Endodermal cell (in vitro differentiated cells): Measurements from ENCODE around the gene PRR35. TPM values are rescaled to one million over a fixed set of nuclear protein-coding genes. Genes with fewer than 3 reads are reported as not detected.

Source experiments
- DNase-seq: peaks from one replicate; pipeline ENCODE4 v3.0.0-alpha.2; 2017
- H3K27ac ChIP-seq: 2 replicates; pipeline ENCODE4 v1.5.1; 2013; ENCODE audit warnings: mild to moderate bottlenecking, low read depth, low read length, moderate library complexity
- H3K27me3 ChIP-seq: 2 replicates; pipeline ENCODE4 v1.6.1; 2013; ENCODE audit warnings: mild to moderate bottlenecking, low read length, moderate library complexity; ENCODE audit not compliant: insufficient read depth, control insufficient read depth, poor library complexity, severe bottlenecking
- H3K36me3 ChIP-seq: 2 replicates; pipeline ENCODE4 v1.7.0; 2013; ENCODE audit warnings: mild to moderate bottlenecking, low read length, moderate library complexity; ENCODE audit not compliant: control insufficient read depth, insufficient read depth
- H3K4me1 ChIP-seq: one replicate; pipeline ENCODE4 v1.7.0; 2013; ENCODE audit warnings: low read length; ENCODE audit not compliant: control insufficient read depth, insufficient read depth
- H3K4me3 ChIP-seq: 2 replicates; pipeline ENCODE4 v1.5.1; 2013; ENCODE audit warnings: mild to moderate bottlenecking, low read length, moderate library complexity
- H3K9ac ChIP-seq: 2 replicates; pipeline ENCODE4 v1.6.1; 2013; ENCODE audit warnings: mild to moderate bottlenecking, low read length, moderate library complexity; ENCODE audit not compliant: poor library complexity, severe bottlenecking; ENCODE audit errors: extremely low read depth
- H3K9me3 ChIP-seq: 2 replicates; pipeline ENCODE4 v1.6.1; 2013; ENCODE audit warnings: mild to moderate bottlenecking, low read length, moderate library complexity; ENCODE audit not compliant: control insufficient read depth
- H3K27ac Mint-ChIP-seq: 2 replicates; pipeline ENCODE4 v1.8.0; 2020; ENCODE audit warnings: mixed read lengths
- H3K27me3 Mint-ChIP-seq: 2 replicates; pipeline ENCODE4 v1.8.0; 2021; ENCODE audit warnings: mild to moderate bottlenecking, mixed read lengths; ENCODE audit not compliant: insufficient read depth
- H3K36me3 Mint-ChIP-seq: 2 replicates; pipeline ENCODE4 v1.8.0; 2020; ENCODE audit warnings: low read depth, mixed read lengths
- H3K4me1 Mint-ChIP-seq: 2 replicates; pipeline ENCODE4 v1.8.0; 2020; ENCODE audit warnings: mixed read lengths
- H3K4me3 Mint-ChIP-seq: 2 replicates; pipeline ENCODE4 v1.8.0; 2020; ENCODE audit warnings: mild to moderate bottlenecking, moderate library complexity, mixed read lengths
- H3K9me3 Mint-ChIP-seq: 2 replicates; pipeline ENCODE4 v1.8.0; 2020; ENCODE audit warnings: mild to moderate bottlenecking, mixed read lengths
- CTCF ChIP-seq: fragments of 200-600 bp; sonication (generic); conservative IDR thresholded peaks from 2 replicates; pipeline ENCODE4 v1.5.0; 2021; ENCODE audit warnings: antibody characterized with exemption, mild to moderate bottlenecking
- WGBS, 2 experiments: methylation state at CpG; one replicate each; pipeline versions ENCODE4 v1.1.5 to v1.1.7; 2013; ENCODE audit warnings: missing lambda C conversion rate in 2 of 2, mixed read lengths in 1 of 2; ENCODE audit not compliant: insufficient coverage in 1 of 2, insufficient read length in 1 of 2; 5-methylcytosine and 5-hydroxymethylcytosine counted together
- total RNA-seq, 2 donors: library from RNA; stranded (reverse); fragmentation: NEBNext Ultra II Directional in 1 of 2; extraction: Animal tissue kit (Norgen Biotek cat#: 25700) in 1 of 2; gene quantifications; 2 replicates in 1 of 2; 3 replicates in 1 of 2; pipeline ENCODE4 v1.2.1, GENCODE V29; 2021

PRR35 gene
- total RNA-seq, 2 donors from 2014 or later = 0.29 to 0.62 TPM

GRCh38 chr16:534856-535445, 25.2 kb upstream of the PRR35 start:
- no peak for DNase-seq
- Mint-ChIP-seq H3K4me3 (no peak overlapping the region), H3K27ac (no peak overlapping the region), H3K9me3 (no peaks in the 10 kb centered on the region), H3K27me3 (no peaks in the 10 kb centered on the region), H3K4me1 (peaks cover under 1% of the 10 kb centered on the region), H3K36me3 (peaks cover 10% of the 10 kb centered on the region)
- Histone ChIP-seq H3K36me3 (peaks cover 9% of the 10 kb centered on the region), H3K9ac (no peak overlapping the region), H3K4me1 (peaks cover 9% of the 10 kb centered on the region), H3K4me3 (no peak overlapping the region), H3K27ac (no peak overlapping the region), H3K9me3 (no peaks in the 10 kb centered on the region), H3K27me3 (no peaks in the 10 kb centered on the region)
- 96 to 97% methylated on average over 9 to 27 of the region's 27 CpGs for WGBS, 2 experiments
- TF ChIP-seq CTCF = no peak

GRCh38 chr16:535446-536405, 24.5 kb upstream of the PRR35 start:
- H3K4me3 Mint-ChIP-seq = no peak overlapping the region
- no peaks in the 10 kb centered on the region for H3K27me3 Mint-ChIP-seq
- H3K4me1 ChIP-seq = peaks cover 8% of the 10 kb centered on the region
- H3K9ac ChIP-seq = no peak overlapping the region
- TF ChIP-seq CTCF = no peak
- no peak overlapping the region for H3K4me3 ChIP-seq
- DNase-seq = no peak
- H3K27ac ChIP-seq = no peak overlapping the region
- peaks cover 10% of the 10 kb centered on the region for H3K36me3 Mint-ChIP-seq
- H3K4me1 Mint-ChIP-seq = no peaks in the 10 kb centered on the region
- H3K9me3 ChIP-seq = no peaks in the 10 kb centered on the region
- H3K27me3 ChIP-seq = no peaks in the 10 kb centered on the region
- no peaks in the 10 kb centered on the region for H3K9me3 Mint-ChIP-seq
- WGBS, 2 experiments = 93 to 97% methylated on average over 20 to 39 of the region's 39 CpGs
- H3K27ac Mint-ChIP-seq = no peak overlapping the region
- H3K36me3 ChIP-seq = peaks cover 8% of the 10 kb centered on the region

- 94 to 97% methylated on average over 15 to 17 of the region's 17 CpGs for whole genome bisulfite sequencing, 2 experiments
- no peak overlapping the region for H3K4me3 Mint-ChIP-seq
- no peak overlapping the region for H3K27ac Mint-ChIP-seq
- no peaks in the 10 kb centered on the region for H3K4me1 Mint-ChIP-seq
- H3K36me3 Mint-ChIP-seq = peaks cover 12% of the 10 kb centered on the region
- Histone ChIP-seq H3K27me3 (no peaks in the 10 kb centered on the region), H3K9ac (no peak overlapping the region), H3K27ac (no peak overlapping the region), H3K9me3 (no peaks in the 10 kb centered on the region), H3K4me3 (no peak overlapping the region), H3K4me1 (peaks cover 8% of the 10 kb centered on the region), H3K36me3 (peaks cover 6% of the 10 kb centered on the region)
- no peak for TF ChIP-seq CTCF
- no peaks in the 10 kb centered on the region for H3K9me3 Mint-ChIP-seq
- no peaks in the 10 kb centered on the region for H3K27me3 Mint-ChIP-seq
- no peak for DNase-seq
Observed at GRCh38 chr16:536746-537145, 23.4 kb upstream of the PRR35 start.
